Panc1 (cell line): ENCODE results near the gene ATP13A2.

Experiments used
- POLR2AphosphoS5 ChIP-seq: IDR thresholded peaks from 2 replicates; pipeline ENCODE4 v1.6.1; 2012; ENCODE audit warnings: mild to moderate bottlenecking, low read depth, low read length, moderate library complexity
- TF ChIP-seq, protein P1 (sequence below): fragments of 450-650 bp; IDR thresholded peaks from 2 replicates; pipeline ENCODE4 v1.5.1; 2017; ENCODE audit warnings: mild to moderate bottlenecking

DNA sequence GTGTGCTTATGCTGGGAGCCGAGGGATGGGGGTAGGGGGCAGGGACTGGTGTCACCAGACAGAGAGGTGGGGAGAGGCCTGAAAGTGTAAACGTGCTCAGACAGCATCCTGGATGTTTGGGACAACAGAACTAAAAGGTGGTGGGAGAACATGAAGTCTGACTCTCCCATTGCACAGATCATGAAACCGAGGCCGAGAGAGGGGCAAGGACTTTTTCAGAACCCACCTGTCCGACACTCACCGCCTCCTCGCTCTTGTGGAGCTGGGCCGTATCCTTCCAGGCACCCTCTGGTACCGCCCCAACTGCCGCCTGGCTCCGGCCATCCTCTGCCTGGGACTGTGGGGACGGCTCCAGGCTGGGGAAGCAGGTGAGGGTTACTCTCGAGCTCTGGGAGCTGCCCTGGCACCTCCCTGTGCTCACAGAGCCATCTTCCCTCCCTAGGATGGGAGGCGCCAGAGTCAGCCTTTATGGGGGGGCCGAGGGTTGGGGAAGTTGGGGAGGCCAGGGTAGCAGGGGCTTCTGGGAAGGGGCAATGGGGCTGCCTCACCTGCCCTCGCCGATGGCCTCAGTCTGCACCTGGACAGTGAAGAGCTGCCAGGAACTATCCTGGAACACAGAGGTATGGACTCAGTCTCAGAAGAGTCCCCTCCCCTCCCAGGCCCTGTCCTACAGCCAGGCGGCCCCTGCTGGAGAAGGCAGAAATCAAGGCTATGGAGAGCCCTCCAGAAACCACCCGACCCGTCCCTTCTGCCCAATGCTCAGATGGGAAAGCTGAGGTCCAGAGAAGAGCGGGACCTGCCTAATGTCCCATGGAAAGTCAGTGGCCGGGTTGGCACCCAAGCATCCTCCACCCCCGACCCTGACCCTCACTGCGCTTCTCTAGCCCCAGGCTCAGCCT, 7.0 kb downstream of the ATP13A2 start:
- TF ChIP-seq, protein P1, sequence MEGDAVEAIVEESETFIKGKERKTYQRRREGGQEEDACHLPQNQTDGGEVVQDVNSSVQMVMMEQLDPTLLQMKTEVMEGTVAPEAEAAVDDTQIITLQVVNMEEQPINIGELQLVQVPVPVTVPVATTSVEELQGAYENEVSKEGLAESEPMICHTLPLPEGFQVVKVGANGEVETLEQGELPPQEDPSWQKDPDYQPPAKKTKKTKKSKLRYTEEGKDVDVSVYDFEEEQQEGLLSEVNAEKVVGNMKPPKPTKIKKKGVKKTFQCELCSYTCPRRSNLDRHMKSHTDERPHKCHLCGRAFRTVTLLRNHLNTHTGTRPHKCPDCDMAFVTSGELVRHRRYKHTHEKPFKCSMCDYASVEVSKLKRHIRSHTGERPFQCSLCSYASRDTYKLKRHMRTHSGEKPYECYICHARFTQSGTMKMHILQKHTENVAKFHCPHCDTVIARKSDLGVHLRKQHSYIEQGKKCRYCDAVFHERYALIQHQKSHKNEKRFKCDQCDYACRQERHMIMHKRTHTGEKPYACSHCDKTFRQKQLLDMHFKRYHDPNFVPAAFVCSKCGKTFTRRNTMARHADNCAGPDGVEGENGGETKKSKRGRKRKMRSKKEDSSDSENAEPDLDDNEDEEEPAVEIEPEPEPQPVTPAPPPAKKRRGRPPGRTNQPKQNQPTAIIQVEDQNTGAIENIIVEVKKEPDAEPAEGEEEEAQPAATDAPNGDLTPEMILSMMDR, result no peak; the same call in 1 of the 2 replicates
- TF ChIP-seq POLR2AphosphoS5, result no peak
